IPS-NIHi11 (cell line): ENCODE measurements around the gene DMXL1.

Source experiments
- DNase-seq: peaks from one replicate; pipeline ENCODE4 v3.0.0; 2012; ENCODE audit warnings: mixed read lengths, low spot score

Gene DMXL1

GRCh38 chr5:119289438-119290044 is 218.7 kb downstream of the DMXL1 start:
- no peak for DNase-seq

DNA sequence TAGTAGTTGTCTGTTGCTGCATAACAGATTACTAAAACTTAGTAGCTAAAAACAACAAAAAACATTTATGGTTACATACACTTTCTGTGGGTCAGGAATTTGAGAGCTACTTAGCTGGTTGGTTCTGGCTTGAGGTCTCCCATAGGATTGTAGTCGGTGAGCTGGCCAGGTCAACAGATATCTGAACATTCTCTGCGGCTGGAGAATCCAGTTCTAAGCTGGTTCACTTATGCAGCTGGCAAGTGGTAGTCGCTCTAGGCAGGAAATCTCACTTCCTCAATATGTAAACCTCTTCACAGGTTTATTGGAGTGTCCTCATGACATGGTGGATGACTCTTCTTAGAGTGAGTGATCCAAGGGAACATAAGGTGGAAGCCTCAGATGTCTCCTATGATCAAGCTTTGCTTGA is 219.3 kb downstream of the DMXL1 start:
- no peak for DNase-seq

DNA sequence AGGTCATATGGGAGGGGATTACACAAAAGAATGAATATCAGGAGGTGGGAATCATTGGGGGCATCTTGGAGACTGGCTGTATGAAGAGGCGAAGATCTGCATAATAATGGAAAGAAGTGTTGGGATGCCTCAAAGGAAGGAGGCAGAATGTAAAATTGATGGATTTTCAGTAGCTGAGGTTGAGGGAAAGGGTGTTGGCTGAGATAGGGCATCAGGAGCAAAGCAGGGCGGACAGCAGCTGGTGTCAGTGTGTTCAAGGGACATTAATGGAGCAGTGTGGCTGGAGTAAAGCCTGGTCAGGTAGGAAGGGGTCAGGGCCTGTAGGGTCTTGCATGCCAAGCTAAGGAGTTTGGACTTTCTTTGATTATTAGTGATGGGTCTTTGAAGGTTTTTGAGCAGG is 219.7 kb downstream of the DMXL1 start:
- no peak for DNase-seq

DNA sequence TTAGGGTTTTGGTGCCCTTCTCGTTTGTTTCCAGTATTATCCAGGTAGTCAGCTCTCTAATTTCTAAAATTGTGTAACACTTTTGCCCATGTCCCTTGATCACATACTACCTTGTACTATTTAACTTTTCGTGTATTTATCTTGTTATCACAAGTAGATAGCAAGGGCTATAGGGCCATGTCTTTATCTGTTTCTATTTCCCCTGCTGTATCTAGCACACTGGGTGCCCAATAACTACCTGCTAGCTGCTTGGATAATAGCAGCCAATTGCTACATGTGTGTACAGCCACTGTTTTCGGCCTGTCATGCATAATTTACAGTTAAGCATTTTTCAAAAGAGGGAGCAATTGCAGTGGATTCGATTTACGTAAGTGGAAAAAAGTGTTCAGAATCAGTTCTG is 220.2 kb downstream of the DMXL1 start:
- DNase-seq, result no peak

- no peak for DNase-seq
Measured at GRCh38 chr5:119291877-119292276, 221.0 kb downstream of the DMXL1 start.

- DNase-seq, result no peak
Measured at GRCh38 chr5:119292701-119293515, 222.0 kb downstream of the DMXL1 start.

DNA sequence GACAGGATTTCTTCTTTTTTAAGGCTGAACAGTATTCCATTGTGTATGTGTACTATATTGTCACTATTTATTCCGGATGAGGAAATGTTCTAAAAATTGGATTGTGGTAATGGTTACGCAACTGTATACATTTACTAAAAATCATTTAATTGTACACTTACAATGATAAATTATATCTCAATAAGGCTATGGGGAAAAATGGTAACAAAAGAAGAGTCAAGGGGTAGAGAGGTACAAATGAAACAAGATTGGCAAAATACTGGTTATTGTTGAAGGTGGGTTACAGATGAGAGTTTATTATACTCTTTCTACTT is 222.6 kb downstream of the DMXL1 start:
- DNase-seq, result no peak
